WI38 (cell line): ENCODE data around the gene ISCU.

Experiments used
- H3K4me3 ChIP-seq: 2 replicates; pipeline ENCODE4 v1.5.1; 2011; ENCODE audit warnings: low read depth, mild to moderate bottlenecking, control low read depth, low read length
- CTCF ChIP-seq: IDR thresholded peaks from 2 replicates; pipeline ENCODE4 v1.5.1; 2012; ENCODE audit warnings: low read depth, mild to moderate bottlenecking, control low read depth, low read length

The ISCU gene

GRCh38 chr12:108530161-108530560, 32.2 kb upstream of the ISCU start:
- TF ChIP-seq CTCF, result no peak

GRCh38 chr12:108531929-108532848, 30.2 kb upstream of the ISCU start:
- TF ChIP-seq CTCF, result no peak
- no peak overlapping the region for H3K4me3 ChIP-seq

More at GRCh38 chr12:108530161-108530560, 32.2 kb upstream of the ISCU start:
- H3K4me3 ChIP-seq, result no peak overlapping the region

GRCh38 chr12:108538146-108538545, 24.2 kb upstream of the ISCU start:
- H3K4me3 ChIP-seq, result no peak overlapping the region
- no peak for TF ChIP-seq CTCF

DNA sequence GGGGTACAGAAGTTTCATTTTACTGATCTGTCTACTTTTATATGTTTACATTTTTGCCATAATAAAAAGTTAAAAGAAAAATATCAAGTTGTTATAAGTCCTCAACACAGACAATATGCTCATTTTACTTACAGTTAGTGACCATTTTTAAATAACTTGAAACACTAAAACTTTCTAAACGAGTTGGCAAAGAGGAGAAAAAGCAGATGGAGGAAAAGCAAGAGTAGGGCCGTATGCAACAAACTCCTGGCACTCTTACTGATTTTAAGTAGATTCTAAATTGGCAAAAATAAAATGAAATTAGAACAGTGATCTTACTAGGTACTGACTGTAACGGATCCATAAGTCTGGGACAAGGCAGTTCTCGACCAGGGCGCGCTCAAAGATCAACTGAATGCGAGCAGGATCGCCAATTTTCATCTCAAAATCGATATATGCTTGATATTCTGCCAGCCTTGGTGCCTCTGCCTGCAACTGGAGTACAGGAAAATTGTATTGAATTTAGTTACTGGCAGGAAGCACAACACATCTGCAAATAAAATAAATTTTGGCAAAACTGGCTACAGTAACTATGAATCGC, 23.7 kb upstream of the ISCU start:
- no peak for TF ChIP-seq CTCF
- no peak overlapping the region for H3K4me3 ChIP-seq

GRCh38 chr12:108542320-108542719, 20.1 kb upstream of the ISCU start:
- TF ChIP-seq CTCF, result no peak
- H3K4me3 ChIP-seq, result no peak overlapping the region

GRCh38 chr12:108543652-108544051, 18.7 kb upstream of the ISCU start:
- TF ChIP-seq CTCF, result no peak
- no peak overlapping the region for H3K4me3 ChIP-seq

DNA sequence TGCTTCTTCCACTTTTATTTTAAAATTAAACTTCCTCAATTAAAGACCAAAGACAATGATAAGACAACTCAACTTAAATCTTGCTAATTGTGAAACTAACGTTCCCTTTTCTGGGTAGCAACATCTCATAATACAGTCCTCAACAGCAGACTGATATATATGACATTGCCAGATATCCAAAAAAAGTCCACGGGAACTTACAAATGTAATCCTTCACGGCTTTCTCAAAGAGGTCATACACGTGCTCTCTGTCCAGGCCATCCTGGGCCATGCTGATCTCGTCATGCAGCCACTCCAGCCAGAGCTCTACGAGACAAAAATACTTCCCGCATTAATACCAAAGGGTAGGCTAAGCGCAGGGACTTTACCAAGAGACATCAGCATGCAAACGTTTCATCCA, 14.7 kb upstream of the ISCU start:
- TF ChIP-seq CTCF, result no peak
- no peak overlapping the region for H3K4me3 ChIP-seq
